NCI-H2196 treated with DMSO at 0.1 percent for 48 hours (cell line): ENCODE results near the gene RPA3.

ENCODE experiments used
- DNase-seq: peaks from one replicate; lab custom pipeline; 2025; ENCODE audit not compliant: unreplicated experiment; lab: John Stamatoyannopoulos, UW

RPA3 gene

DNA sequence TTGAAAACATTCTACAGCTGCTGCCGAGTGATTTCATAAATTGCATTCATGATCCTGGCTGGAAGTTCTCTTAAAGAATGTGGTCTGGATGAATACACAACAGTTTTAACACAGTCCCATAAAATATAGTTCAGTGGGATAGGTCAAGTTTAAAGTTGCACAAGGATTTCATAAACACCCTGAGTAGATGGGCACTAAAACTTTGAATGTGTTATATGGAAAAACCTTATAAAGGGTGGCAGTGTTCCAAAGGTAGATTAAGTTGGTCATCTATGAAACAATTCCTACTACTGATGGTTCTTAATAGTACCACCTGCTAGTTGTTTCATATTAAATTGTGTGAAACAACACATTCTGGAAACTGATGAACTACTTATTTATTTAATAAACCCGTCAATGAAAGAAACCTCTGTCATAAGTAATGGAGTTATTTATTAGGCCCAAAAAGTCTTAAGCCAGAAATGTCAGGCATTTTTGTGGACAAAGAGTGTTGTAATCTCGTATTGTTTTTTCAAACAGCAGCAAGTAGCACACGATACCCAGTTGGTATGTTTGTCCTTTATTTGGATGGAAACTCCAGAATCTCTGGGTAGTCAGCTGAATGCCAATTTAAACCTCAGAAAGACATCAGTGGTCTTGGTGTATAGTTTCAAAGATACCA, 14.3 kb upstream of the RPA3 start:
- no peak for DNase-seq

GRCh38 chr7:7731732-7732131, 13.3 kb upstream of the RPA3 start:
- DNase-seq, result no peak

- DNase-seq, result peak; percentile 17
Measured at GRCh38 chr7:7720750-7721621, 2.6 kb upstream of the RPA3 start.

DNA sequence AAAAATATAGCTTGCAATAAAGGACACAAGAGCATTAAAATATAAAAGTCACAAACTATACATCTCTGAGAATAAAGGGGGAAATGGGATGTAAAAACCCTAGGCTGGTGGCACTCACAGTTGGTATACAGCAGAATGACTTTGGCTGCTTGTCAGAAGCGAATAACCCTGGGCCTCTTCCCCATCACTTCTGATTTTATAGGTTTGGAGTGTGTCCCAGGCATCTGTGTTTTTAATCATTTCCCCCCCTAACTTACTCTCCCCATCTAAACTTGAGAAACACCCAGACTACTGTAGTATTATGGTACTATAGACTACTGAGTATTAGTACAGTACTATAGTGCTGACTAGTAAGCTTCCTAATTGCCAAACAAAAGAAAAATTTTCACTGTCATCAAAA, 1.8 kb upstream of the RPA3 start:
- peak; percentile 11 for DNase-seq

DNA sequence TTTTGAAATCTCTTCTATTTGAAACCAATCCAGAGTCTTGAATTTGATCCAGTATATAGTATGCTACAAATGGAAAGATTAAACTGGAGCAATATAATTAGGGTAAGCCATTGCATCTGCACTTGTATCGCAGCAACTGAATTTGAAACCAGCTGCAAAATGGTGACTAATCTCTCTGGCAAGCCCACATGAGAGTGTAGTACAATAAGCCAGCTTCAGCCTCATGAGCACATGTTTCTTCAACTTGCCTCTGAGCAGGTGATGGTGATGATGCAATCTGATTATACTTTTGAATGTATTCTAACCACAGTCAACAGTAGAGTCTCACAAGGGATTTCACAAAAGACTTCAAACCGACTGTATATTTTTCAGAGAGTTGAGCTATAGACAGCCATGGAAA, 829 bp upstream of the RPA3 start:
- peak; percentile 91 for DNase-seq

DNA sequence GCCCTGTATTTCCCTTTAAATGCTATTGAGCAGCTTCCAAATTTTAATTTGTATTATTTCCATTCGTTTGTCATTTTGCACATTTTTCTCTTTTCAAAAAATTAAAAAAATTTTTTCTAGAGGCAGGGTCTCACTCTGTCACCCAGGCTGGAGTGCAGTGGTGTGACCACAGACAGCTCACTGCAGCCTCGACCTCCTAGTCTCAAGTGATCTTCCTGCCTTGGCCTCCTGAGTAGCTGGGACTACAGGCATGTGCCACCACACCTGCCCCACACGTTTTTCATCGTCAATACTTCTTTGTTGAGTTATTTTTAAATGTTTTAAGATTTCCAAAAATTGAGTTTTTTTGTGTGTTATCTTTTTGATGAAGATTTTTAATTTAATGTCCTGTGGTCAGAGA, 4.7 kb downstream of the RPA3 start:
- no peak for DNase-seq

GRCh38 chr7:7710469-7710868, 7.9 kb downstream of the RPA3 start:
- no peak for DNase-seq

GRCh38 chr7:7709291-7709690, 9.1 kb downstream of the RPA3 start:
- no peak for DNase-seq

DNA sequence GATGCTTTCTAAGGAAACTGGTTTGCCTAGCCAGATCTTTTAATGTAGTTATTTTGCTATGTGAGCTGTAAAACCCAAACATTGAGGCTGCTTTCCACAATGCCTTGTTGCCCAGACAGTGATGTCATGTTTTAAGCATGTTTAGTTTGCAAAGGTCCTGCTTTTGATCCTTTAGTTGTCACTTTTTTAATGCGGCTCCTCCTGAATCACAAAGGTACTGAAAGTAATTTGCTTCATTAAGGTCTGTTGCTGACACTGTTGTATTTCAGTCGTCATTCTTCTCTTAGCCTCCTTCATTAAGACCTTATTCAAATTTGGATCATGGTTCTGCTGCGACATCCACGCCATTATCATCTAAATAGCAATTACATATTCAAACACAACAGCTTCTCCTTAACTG, 10.6 kb downstream of the RPA3 start:
- no peak for DNase-seq

DNA sequence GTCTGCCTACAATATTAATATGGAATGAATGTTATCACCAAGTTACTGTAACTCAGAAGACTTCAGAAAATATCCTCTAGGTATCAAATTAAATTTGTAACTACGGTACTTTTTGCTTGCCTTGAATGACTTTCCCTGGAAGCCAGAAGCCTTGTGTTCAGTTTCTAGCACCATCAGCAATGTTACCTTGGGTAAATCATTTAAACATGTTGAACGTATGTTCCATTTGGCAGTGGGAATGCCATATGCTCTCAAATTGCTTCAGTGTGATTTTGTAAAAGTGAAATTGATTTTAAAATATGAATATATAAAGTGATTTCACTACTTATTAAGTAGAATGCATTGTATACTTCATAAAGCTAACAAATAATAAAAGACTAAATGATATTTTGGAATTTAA, 11.2 kb downstream of the RPA3 start:
- DNase-seq, result no peak

- no peak for DNase-seq
Measured at GRCh38 chr7:7706556-7707172, 11.7 kb downstream of the RPA3 start.

- no peak for DNase-seq
Measured at GRCh38 chr7:7706101-7706511, 12.3 kb downstream of the RPA3 start.

DNA sequence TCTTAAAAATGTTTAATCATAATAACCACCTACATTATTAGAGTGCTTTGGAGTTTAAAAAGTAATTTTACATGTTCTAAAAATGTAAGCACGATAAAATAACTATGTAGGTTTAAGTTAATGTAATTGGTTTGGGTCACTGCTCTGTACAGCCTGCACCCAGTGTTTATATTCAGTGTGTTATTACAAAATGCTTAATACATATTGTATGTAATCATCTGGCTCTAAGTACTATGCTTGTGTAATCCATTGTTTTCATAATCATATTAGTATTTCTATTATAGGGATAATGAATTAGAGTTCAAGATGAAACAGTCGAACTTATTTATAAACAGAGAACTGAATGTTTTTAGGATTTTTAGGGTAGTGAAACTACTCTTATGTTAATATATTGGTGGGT, 13.1 kb downstream of the RPA3 start:
- no peak for DNase-seq

GRCh38 chr7:7704867-7705266, 13.5 kb downstream of the RPA3 start:
- no peak for DNase-seq

- DNase-seq, result no peak
Measured at GRCh38 chr7:7703427-7703826, 15.0 kb downstream of the RPA3 start.

- no peak for DNase-seq
Measured at GRCh38 chr7:7702826-7703225, 15.6 kb downstream of the RPA3 start.

DNA sequence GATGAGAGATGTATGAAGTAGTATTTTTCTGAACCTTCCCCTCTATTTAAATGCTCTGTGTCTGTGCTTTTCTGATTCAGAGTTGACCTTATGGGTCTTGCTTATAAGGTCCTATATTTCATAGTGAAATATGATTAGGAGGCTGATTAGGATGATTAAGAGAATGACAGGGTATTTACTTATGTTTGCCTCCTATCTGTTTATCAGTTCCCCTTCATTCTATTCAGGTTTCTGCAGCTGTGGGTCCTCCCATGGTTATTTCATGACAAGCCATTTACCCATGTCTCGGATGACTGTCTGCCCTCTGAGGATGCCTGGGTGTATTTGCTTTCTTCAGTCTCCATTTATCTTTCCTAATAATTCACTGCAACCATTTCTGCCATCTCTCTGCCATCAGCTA, 16.9 kb downstream of the RPA3 start:
- no peak for DNase-seq

DNA sequence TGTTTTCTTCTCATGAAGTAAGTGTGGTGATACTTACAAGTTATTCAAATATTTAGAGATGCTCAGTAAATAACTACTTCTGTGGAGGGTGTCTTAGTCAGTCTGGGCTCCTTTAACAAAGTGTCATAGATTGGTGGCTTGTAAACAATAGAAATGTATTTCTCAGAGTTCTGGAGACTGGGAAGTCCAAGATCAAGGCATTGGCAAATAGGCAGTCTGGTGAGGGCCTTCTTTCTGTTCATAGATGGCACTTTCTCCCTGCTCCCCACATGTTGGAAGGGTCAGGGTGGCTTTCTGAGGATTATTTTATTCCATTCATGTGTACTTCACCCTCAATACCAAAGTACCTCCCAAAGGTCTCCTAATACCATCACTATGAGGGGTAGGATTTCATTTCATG, 18.4 kb downstream of the RPA3 start:
- no peak for DNase-seq

DNA sequence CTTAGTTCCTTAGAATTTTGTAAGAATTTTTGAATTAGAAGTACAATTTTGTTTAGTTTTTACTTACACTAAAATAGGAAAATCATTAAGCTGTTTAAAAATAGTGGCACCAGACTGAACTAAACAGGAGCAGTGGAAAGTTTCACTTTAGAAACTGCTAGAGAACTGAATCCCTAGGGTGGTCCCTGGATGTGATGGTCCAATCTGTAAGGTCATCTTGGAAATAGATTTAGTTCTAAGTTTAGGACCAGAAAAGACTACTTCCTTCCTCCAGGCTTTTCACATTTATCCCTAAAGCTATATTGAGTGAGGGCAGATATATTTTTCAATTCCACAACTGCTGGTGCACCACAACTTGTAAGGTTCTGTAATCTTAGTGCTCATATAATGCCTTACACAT, 19.0 kb downstream of the RPA3 start:
- no peak for DNase-seq

DNA sequence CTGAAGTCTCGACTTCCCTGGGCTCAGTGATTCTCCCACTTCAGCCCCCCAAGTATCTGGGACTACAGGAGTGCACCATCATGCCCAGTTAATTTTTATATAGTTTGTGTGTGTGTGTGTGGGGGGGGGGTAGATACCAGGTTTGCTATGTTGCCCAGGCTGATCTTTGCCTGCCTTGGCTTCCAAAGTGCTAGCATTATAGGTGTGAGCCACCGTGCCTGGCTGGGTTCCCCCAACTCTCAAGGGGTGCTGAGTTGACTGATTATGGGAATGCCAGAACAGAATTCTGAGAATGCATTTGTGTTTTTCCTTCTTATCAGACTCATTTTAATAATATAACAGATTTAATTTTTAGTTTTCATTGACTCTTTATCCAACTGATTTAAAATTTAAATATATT, 19.5 kb downstream of the RPA3 start:
- DNase-seq, result no peak

DNA sequence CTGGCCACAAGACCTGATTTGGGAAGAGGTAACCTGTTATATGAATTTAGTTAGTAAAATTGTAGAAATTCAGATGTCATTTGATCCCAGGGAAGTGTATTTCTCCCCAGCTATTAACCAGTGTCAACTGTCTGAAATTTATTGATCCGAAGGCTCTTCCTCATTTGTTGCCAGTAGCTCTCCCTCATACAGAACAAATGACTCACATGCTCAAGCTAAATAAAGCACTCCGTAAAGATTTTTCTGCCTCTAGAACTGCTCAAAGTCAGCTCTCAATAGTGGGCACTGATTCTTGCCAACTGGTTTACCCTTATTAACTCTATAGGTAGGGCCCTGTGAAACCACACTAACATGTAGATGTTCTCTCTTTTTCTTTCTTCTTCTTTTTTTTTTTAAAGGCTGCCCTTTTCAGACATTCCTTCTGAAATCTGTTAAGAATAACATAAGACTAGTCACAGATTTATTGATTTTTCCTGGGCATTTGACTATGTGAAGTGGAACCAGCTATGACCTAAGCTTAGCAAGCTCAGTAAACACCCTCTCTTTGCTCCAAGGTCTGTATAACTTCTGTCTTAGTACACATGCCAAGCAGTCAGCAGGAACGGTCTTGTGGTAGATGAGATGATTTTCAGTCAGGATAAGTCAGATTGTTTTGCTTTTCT, 21.8 kb downstream of the RPA3 start:
- no peak for DNase-seq
